WI38 (cell line): ENCODE results near the gene THSD7B.

Experiments
- H3K4me3 ChIP-seq: 2 replicates; pipeline ENCODE4 v1.5.1; 2011; ENCODE audit warnings: low read depth, mild to moderate bottlenecking, control low read depth, low read length
- CTCF ChIP-seq: IDR thresholded peaks from 2 replicates; pipeline ENCODE4 v1.5.1; 2012; ENCODE audit warnings: low read depth, mild to moderate bottlenecking, control low read depth, low read length

THSD7B gene

GRCh38 chr2:137138263-137138662 lies 372.9 kb downstream of the THSD7B start:
- H3K4me3 ChIP-seq: no peak overlapping the region
- no peak for TF ChIP-seq CTCF

GRCh38 chr2:137151731-137152130 lies 386.4 kb downstream of the THSD7B start:
- no peak for TF ChIP-seq CTCF
- no peak overlapping the region for H3K4me3 ChIP-seq

- no peak for TF ChIP-seq CTCF
Observed at GRCh38 chr2:137154946-137155345, 389.6 kb downstream of the THSD7B start.

GRCh38 chr2:137155356-137156104 lies 390.2 kb downstream of the THSD7B start:
- H3K4me3 ChIP-seq: no peak overlapping the region
- no peak for TF ChIP-seq CTCF

More at GRCh38 chr2:137154946-137155345, 389.6 kb downstream of the THSD7B start:
- H3K4me3 ChIP-seq: no peak overlapping the region

- no peak for TF ChIP-seq CTCF
- no peak overlapping the region for H3K4me3 ChIP-seq
Observed at GRCh38 chr2:137156221-137156844, 391.0 kb downstream of the THSD7B start.

- H3K4me3 ChIP-seq: no peak overlapping the region
- TF ChIP-seq CTCF: no peak
Observed at GRCh38 chr2:137157851-137158250, 392.5 kb downstream of the THSD7B start.

- no peak overlapping the region for H3K4me3 ChIP-seq
- TF ChIP-seq CTCF: no peak
Observed at GRCh38 chr2:137161250-137161649, 395.9 kb downstream of the THSD7B start.
